Body of pancreas (tissue), 4 donors: Measurements from ENCODE around the gene RAPGEF4.
"Not testable (repeated sequence)": the region's sequence is repeated elsewhere in the genome, so short reads cannot be mapped to it uniquely, and the experiment has no call there.

Source experiments
- POLR2A ChIP-seq, 3 donors: fragments of 450-650 bp; IDR thresholded peaks; one replicate each; pipeline ENCODE4 v1.6.1; 2016; ENCODE audit warnings: antibody characterized with exemption in 3 of 3, mild to moderate bottlenecking in 2 of 3
- TF ChIP-seq, protein P1 (sequence below), 7 experiments: fragments of 450-650 bp in 4 of 7; fragments of 200-600 bp in 3 of 7; sonication (generic) in 3 of 7; IDR thresholded peaks; one replicate each; pipeline ENCODE4 v1.5.1; 2016 to 2019; ENCODE audit warnings: antibody characterized with exemption in 7 of 7

DNA sequence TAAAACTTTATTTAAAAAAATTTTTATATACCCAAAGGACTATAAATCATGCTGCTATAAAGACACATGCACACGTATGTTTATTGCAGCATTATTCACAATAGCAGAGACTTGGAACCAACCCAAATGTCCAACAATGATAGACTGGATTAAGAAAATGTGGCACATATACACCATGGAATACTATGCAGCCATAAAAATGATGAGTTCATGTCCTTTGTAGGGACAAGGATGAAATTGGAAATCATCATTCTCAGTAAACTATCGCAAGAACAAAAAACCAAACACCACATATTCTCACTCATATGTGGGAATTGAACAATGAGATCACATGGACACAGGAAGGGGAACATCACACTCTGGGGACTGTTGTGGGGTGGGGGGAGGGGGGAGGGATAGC lies 358.0 kb downstream of the RAPGEF4 start:
- TF ChIP-seq, protein P1, sequence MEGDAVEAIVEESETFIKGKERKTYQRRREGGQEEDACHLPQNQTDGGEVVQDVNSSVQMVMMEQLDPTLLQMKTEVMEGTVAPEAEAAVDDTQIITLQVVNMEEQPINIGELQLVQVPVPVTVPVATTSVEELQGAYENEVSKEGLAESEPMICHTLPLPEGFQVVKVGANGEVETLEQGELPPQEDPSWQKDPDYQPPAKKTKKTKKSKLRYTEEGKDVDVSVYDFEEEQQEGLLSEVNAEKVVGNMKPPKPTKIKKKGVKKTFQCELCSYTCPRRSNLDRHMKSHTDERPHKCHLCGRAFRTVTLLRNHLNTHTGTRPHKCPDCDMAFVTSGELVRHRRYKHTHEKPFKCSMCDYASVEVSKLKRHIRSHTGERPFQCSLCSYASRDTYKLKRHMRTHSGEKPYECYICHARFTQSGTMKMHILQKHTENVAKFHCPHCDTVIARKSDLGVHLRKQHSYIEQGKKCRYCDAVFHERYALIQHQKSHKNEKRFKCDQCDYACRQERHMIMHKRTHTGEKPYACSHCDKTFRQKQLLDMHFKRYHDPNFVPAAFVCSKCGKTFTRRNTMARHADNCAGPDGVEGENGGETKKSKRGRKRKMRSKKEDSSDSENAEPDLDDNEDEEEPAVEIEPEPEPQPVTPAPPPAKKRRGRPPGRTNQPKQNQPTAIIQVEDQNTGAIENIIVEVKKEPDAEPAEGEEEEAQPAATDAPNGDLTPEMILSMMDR (IDR thresholded peaks at IDR 0.05), result not testable (repeated sequence)
- not testable (repeated sequence) for TF ChIP-seq POLR2A (IDR thresholded peaks at IDR 0.05)
